Astrocyte of the hippocampus (primary cell): Measurements from ENCODE around the gene ANKH.

ENCODE experiments used
- DNase-seq: peaks from one replicate; pipeline ENCODE4 v3.0.0; 2011; ENCODE audit warnings: low read depth, low spot score

Gene ANKH

DNA sequence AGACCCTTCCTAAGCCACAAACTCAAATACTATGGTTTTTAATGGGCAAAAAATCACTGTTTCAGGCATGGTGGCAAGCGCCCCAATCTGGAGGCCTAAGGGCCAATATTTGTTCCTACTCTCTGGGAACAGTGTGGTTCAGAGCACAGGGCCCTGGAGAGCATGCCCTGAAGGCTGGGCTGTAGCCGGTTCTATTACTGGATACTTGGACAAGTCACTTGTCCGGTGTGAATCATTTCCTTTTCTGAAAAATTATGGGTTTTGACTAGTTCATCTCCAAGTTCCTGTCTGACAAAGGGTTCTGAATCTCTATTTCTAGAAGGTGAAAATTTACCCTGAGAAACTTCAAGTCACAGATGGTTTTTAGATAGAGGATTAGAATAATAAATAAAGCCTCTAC, 132.0 kb downstream of the ANKH start:
- DNase-seq: no peak

DNA sequence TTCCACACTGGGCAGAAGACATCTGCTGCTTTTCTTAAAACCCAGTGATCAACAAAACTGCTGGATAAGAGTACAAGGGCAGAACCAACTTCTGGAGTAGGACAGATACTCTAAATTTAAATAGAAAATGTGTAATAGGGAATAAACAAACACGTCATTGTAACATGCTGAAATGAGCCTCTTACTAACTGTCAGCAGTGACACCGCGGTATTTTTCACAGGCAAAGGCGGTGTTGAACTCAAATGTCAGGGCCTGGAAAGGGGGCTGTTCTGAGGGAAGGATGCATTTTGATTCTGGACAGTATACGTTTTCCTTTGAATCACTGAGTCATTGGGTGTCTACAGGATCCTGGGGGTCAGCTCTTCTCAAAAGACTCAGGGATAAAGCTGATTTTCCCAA, 133.5 kb downstream of the ANKH start:
- no peak for DNase-seq

- no peak for DNase-seq
Measured at GRCh38 chr5:14737291-14737690, 134.3 kb downstream of the ANKH start.

DNA sequence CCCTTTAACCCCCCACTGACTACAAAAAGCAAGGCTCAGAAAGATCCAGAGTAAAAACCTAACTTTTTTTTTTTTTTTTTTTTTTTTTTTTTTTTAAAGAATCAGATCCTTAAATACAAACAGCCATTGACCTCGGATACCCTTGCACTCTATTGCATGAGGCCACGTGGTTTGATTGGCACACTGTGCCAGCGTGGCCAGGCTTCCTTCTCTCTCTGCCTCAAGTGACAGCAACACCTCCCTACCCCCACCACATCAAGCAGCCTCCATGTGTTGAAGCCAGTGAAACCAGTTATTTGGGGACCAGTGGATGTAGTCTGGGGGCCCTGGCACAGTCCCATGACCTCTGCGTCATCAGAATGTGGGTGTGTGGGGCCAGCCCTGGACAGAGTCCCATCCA, 135.6 kb downstream of the ANKH start:
- no peak for DNase-seq

DNA sequence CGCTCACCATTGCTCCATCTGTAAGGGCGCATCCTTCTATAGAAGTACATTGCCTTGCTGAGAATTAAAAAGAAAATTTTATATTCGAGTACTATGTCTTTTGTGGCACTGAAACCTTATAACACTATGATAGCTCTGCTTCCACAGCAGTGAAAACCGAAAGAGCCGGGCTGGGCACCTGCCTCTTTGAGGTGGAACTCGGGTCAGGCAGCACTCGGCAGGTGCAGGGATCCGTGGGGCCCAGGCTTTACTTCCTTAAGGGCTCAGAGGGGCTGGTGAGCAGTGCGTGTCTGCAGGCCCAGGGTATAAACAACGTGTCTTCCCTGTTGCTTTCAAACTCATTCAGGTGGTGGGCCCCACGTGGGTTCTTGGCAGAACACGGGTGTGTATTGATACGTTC, 137.2 kb downstream of the ANKH start:
- DNase-seq: no peak

DNA sequence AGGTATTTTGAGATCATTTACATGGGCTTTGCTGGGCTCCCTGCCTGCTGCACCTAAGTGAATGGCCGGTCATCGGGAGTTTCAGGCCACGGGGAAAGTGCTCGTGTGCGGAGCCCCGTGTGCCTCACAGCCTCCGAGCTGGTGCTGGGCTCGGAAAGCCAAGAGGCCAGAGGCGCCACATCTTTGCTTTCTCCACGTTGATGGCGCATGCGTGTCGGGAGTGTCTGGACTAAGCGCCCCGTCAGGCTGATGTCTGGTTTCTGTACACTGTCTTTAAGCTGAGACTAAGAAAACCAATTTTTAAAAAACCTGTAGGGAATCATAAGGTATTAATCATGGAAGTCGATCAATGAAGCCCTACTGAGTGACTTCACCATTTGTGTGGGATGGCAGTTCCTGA, 137.9 kb downstream of the ANKH start:
- DNase-seq: no peak

DNA sequence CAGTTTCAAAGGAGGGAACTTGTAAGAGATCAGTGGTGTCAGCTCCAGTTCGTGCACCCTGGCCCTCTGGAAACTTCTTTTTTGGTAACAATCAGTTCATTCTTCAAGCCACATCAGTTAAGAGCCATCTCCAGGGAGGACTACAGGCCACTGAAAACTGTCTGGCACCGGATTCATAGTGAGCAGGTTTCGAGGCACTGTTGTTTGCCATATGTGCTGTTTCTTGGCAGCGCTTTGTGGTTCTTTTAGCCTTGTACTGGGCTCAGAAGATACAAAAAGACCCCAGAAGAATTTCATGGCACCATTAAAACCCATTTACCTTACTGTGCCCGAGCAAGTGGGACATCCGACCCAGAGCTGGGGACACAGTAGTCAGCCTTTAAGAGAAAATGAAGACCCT, 138.6 kb downstream of the ANKH start:
- no peak for DNase-seq

GRCh38 chr5:14730881-14731280, 140.7 kb downstream of the ANKH start:
- DNase-seq: no peak

- DNase-seq: no peak
Measured at GRCh38 chr5:14730466-14730865, 141.1 kb downstream of the ANKH start.

DNA sequence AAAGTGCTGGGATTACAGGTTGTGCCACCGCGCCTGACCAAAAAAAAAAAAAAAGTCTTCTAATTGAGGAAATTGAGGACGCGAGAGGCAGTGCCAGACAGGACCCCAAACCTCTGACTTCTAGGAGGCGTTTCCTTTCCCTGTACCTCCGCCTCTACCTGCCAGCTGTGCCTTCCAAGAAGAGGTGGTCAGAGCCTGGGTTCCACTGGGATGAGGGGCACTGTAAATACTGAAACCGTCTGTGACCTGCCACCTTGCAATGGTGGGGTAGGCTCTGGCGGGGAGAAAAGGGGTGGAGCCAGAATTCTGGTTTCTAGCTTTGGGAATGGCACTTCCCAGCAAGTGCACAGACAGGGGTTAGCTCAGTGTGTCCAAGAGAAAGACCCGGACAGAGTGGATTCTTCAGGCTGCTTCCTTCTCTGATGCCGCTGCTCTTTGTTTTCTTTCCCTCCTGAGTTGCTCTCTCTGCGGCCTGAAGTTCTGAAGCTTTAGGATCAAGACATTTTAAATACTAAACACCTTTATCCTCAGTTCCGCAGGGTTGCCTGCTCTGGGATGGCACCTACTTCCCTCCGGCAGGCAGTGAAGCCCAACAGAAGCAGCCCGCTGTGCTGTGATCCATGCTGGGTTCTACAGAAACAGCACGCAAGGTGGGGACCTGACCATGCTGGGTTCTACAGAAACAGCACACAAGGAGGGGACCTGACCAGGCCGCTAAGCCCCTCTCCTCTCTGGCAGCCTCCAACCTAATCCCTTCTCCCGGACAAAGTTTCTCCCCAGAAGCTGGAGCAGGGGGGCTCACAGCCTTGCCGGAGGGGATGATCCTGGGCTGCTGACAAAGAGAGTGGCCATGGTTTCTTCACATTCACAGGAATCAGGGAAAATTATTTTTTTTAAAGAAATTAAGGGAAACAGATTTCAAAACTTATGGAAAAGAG, 141.9 kb downstream of the ANKH start:
- DNase-seq: no peak

DNA sequence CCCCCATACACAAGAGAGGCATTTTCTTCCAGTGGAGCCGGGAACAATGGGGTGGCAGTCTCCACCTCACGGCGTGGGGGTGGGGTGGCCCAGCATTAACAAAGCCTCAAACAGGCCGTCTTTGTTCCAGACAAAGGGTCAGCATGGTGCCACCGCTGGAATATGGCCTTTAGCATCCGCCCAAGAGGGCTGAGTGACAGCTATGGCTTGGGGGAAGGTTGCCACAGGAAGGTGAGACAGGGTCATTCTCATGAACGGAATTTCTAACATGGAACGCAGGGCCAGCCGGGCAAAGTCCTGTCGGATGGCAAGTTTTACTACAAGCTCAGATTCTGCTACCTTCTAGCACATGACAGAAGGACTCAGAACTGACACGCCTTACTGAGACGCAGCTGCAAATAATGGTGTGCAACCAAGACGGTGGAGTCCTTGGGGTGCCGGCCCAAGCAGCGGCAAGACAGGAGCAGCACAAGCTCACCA, 143.1 kb downstream of the ANKH start:
- DNase-seq: no peak

DNA sequence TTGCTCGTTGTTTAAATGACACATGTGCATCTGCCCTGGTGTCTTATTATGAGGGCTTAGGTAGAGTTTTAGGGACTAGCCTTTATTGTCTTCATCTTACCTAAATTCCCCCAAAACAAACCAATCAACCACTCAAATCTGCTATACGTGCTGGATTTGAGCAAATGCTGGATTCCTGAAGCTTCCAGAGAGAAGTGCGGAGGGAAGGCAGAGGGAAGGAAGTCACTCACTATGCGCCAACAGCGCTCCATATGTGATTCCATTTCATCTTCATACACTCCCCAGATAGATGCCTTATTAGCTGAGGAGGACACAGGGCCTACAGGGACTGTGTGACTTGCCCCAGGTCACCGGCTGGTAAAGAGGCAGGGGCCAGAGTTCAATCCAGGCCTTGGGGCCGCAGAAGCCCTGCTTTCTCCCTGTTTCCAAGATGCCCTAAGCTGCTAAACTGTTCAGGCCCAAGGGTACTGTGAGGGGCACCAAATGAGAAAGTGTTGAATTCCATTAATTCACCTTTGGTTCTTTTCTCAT, 143.6 kb downstream of the ANKH start:
- DNase-seq: no peak

GRCh38 chr5:14727428-14727865, 144.1 kb downstream of the ANKH start:
- peak; percentile 92 for DNase-seq

- DNase-seq: peak; percentile 45
Measured at GRCh38 chr5:14726066-14726838, 145.3 kb downstream of the ANKH start.

- no peak for DNase-seq
Measured at GRCh38 chr5:14724633-14725032, 146.9 kb downstream of the ANKH start.

DNA sequence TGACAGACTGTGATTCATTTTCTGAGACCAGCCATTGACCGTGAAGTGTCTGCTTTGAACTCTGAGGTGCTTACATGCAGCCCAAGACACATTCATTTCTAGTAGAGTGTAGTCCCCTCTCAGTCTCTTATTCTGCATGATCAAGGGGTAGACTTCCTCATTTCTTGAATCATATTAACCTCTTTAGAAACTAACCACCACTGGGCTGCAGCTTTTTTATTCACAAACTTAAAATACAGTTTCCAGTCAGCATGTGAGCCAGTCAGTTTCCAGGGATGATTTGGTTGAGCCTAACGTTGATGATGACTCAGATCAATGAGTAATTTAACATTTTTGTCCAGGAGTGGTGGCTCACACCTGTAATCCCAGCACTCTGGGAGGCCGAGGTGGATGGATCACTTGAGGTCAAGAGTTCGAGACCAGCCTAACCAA, 147.9 kb downstream of the ANKH start:
- no peak for DNase-seq

DNA sequence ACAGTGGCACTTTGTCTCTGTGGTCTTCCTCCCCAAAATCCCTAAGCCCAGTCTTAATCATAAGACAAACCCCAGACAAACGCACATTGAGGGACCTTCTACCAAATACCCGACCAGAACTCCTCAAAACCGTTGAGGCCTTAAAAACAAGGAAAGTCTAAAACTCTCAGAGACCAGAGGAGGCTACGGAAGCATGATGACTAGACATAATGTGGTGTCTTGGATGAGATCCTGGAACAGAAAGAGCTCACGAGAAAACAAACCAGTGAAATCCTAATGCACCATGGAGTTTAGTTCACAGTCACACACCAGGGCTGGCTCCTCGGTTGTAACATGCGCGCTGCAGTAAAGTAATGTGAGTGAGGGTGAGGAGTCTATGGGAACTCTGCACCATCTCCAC, 148.7 kb downstream of the ANKH start:
- no peak for DNase-seq

- DNase-seq: no peak
Measured at GRCh38 chr5:14721990-14722656, 149.5 kb downstream of the ANKH start.

DNA sequence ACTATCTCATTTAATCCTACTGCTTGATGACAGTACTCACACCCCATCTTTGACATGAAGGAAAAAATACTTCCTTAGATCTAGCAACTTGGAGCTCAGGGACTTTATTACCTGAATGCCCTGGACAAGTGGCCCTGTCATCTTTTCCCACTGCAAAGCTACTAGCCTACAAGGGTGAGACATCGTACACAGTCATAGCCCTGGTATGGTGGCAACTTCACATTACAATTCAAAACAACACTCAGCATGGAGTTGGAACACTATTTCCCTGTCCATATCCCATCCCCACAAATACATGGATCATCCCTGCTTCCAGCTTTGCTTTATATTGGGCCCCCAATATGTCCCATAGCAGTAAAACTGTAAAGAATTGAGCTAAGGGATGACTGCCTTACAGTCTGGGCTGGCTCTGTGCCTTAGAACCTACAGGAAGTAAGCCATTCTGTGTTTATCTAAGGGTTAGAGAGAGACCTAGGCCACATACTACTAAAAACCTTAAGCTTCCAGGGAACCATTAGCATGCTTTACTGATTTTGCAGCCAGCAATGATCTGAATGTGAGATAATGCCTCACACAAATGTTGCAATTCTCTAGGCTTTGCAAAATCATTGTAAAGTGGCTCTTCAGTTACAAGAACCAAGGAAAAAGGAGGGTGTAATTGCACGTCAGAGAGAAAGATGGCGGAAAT, 151.2 kb downstream of the ANKH start:
- DNase-seq: peak; percentile 32

- DNase-seq: no peak
Measured at GRCh38 chr5:14718778-14719177, 152.8 kb downstream of the ANKH start.
